Esophagus (tissue), 2 donors: ENCODE data around the gene TCAP. TPM values are rescaled to one million over a fixed set of nuclear protein-coding genes. Genes with fewer than 3 reads are reported as not detected.

Experiments used
- H3K27ac ChIP-seq, 2 donors: one replicate each; pipeline ENCODE4 v1.5.1; 2013; ENCODE audit warnings: low read depth in 2 of 2, mild to moderate bottlenecking in 2 of 2, inconsistent platforms in 1 of 2, low read length in 1 of 2, moderate library complexity in 1 of 2
- H3K27me3 ChIP-seq, 2 donors: one replicate each; pipeline ENCODE4 v1.6.1; 2013; ENCODE audit warnings: low read length in 2 of 2, control low read depth in 1 of 2, mild to moderate bottlenecking in 1 of 2; ENCODE audit not compliant: insufficient read depth in 2 of 2, control insufficient read depth in 1 of 2
- H3K36me3 ChIP-seq, 2 donors: one replicate each; pipeline ENCODE4 v1.6.1; 2013; ENCODE audit warnings: low read length in 1 of 2; ENCODE audit not compliant: control insufficient read depth in 2 of 2, insufficient read depth in 2 of 2
- H3K4me1 ChIP-seq, 2 donors: one replicate each; pipeline ENCODE4 v1.6.1; 2013; ENCODE audit warnings: low read length in 1 of 2; ENCODE audit not compliant: control insufficient read depth in 2 of 2, insufficient read depth in 2 of 2
- H3K4me3 ChIP-seq, 2 donors: one replicate each; pipeline ENCODE4 v1.5.1; 2013; ENCODE audit warnings: low read length in 2 of 2, mild to moderate bottlenecking in 2 of 2, low read depth in 1 of 2, moderate library complexity in 1 of 2
- H3K9me3 ChIP-seq, 2 donors: one replicate each; pipeline ENCODE4 v1.6.1; 2013; ENCODE audit warnings: mild to moderate bottlenecking in 2 of 2, low read depth in 1 of 2, low read length in 1 of 2, moderate library complexity in 1 of 2; ENCODE audit not compliant: control insufficient read depth in 2 of 2, insufficient read depth in 1 of 2
- WGBS, 2 donors: extraction: QIAGEN DNeasy Blood & Tissue Kit; methylation state at CpG; one replicate each; pipeline ENCODE4 v1.1.7; 2013; 5-methylcytosine and 5-hydroxymethylcytosine counted together
- polyA plus RNA-seq, 2 donors: library from polyadenylated mRNA; stranded (reverse); fragments of 200-250 nt; gene quantifications; one replicate each; pipeline ENCODE4 v1.2.3, GENCODE V29; 2013
- donor health status: healthy with polysubstance abuse.
- donor health status: Bipolar disorder and iron deficiency.

TCAP gene
- polyA plus RNA-seq, 2 donors: 0.78 to 0.88 TPM

DNA sequence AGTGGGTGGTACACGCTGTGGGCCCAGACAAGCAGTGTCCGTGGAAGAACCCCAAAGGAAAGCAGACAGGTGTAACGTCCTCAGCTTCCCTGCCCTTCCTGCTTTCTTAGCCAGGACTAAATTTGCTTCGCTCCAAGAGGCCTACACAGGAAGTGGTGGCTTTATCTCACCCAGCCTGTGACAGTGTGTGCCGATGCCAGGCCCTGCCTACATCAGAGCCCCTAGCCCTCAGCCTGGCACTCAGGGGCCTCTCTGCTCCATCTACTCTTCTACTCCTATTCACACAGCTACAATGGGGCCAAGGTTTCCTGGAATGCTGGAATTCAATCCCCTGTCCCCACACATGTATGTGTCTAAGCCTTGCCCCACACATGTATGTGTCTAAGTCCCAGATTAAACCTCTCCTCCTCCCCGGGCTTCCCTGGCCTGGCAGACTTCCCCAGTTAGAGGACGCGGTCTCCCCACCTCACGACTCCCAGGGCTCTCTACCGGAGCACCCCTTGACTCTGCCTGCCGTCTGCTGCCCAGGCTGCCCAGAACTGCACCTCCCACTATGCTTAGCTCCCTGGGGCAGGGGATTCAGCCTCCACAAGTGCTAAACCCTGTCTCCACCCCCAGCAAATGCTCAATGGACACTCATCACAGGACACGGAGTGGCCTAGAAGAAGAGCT lies 14.5 kb downstream of the TCAP start:
- Histone ChIP-seq H3K27me3 (no peaks in the 10 kb centered on the region), H3K9me3 (no peaks in the 10 kb centered on the region), H3K27ac (peak overlapping the region in 1 of 2 donors; percentile 39), H3K4me3 (no peak overlapping the region), H3K36me3 (peaks cover 7 to 11% of the 10 kb centered on the region in 2 donors), H3K4me1 (peaks cover 5 to 30% of the 10 kb centered on the region in 2 donors)
- 74 to 75% methylated on average over 12 of the region's 12 CpGs for WGBS, 2 donors

DNA sequence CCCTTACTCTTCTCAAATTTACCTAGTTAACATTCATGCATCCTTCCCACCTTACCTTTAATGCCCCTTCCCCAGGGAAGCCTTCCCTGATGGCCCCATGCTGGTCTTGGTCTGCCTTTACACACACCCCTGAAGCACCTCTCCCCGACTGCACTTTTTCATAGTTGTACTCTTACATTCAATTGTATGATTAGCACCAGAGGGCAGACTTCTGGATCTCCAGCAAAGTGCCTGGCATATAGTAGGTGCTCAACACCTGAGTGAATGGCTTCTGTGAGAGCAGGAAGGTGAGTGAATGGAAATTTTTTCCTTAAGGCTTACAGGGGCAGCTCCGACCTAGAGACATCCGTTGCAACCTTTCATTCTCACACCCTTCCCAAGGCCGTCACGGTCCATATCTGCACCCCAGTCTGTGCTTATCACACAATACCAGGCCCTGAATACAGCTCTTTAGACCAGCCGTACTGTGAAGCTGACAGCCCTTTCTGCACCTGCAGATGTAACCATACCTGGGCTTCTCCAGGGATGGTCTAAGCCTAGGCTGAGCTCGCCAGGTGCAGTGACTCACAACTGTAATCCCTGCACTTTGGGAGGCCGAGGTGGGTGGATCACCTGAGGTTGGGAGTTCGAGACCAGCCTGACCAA lies 18.3 kb downstream of the TCAP start:
- Histone ChIP-seq H3K27me3 (no peaks in the 10 kb centered on the region), H3K4me3 (no peak overlapping the region), H3K4me1 (peaks cover 0 to 10% of the 10 kb centered on the region in 2 donors), H3K36me3 (peaks cover 7% of the 10 kb centered on the region in 2 donors), H3K9me3 (no peaks in the 10 kb centered on the region), H3K27ac (peak overlapping the region in 1 of 2 donors; percentile 29)
- 73 to 87% methylated on average over 9 of the region's 9 CpGs for WGBS, 2 donors

DNA sequence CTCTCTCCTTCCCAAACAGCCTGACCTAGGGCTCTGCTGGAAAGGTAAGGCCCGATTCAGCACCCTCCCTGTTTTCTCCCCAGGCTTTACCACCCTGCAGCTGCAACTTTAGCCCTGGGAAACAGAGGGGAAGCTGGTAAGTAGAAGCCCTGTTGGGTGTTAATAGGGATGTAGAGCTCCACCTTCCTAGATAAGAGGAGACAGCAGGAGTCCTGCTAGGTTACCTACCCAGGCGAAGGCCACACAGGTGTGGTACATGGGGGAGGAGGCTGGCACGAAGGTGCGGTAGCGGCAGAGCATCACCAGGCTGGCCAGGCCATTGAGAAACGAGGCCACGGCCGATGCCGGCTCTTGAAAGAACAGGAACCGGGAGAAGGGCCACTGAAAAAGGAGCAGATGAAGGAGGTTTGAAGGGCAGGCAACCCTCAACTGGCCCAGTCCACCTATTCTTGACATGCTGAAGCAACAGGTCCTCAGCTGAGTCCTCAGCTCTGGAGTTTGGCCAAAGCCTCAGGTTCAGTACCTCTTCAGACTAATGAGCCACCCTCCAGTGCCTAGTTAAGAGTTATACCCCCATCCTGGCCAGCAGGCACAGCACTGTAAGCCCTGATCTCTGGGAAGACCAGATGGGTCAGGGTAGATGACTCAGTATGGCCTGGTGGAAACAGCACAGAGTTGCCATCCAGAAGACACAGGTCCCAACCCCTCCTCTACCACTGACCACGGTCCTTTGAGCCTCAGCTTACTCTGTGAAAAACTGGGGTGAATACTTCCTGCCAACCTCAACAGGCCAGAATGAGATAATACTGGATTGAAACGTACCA lies 19.4 kb downstream of the TCAP start:
- H3K4me1 ChIP-seq: peaks cover 0 to 15% of the 10 kb centered on the region in 2 donors
- WGBS, 2 donors: 82 to 87% methylated on average over 12 of the region's 12 CpGs
- H3K27me3 ChIP-seq: no peaks in the 10 kb centered on the region
- H3K27ac ChIP-seq: peak overlapping the region; percentile 48 to 74
- H3K9me3 ChIP-seq: no peaks in the 10 kb centered on the region
- H3K4me3 ChIP-seq: no peak overlapping the region
- peaks cover 6 to 7% of the 10 kb centered on the region in 2 donors for H3K36me3 ChIP-seq

DNA sequence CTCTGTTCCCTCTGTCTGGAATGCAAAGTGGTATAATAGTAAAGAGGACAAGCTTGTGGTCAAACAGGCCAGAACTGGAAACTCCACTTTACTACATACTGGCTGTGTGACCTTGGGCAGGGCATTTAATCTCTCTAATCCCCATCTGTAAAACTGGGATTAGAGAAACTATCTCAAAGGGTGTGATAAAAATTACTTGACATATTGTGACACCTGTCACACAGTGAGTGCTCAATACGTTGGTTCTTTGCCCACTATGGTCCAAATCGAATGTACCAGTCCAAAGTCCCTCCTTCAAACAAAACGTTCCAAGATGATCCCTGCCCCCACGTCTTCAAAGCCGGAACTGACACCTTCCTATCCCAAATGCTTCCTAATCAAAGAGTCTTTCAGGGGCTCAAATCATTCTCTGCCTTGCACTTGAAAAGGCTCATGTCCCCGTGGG lies 22.0 kb downstream of the TCAP start:
- 35 to 50% methylated on average over 6 of the region's 6 CpGs for WGBS, 2 donors
- peak overlapping the region; percentile 21 to 53 for H3K4me3 ChIP-seq

DNA sequence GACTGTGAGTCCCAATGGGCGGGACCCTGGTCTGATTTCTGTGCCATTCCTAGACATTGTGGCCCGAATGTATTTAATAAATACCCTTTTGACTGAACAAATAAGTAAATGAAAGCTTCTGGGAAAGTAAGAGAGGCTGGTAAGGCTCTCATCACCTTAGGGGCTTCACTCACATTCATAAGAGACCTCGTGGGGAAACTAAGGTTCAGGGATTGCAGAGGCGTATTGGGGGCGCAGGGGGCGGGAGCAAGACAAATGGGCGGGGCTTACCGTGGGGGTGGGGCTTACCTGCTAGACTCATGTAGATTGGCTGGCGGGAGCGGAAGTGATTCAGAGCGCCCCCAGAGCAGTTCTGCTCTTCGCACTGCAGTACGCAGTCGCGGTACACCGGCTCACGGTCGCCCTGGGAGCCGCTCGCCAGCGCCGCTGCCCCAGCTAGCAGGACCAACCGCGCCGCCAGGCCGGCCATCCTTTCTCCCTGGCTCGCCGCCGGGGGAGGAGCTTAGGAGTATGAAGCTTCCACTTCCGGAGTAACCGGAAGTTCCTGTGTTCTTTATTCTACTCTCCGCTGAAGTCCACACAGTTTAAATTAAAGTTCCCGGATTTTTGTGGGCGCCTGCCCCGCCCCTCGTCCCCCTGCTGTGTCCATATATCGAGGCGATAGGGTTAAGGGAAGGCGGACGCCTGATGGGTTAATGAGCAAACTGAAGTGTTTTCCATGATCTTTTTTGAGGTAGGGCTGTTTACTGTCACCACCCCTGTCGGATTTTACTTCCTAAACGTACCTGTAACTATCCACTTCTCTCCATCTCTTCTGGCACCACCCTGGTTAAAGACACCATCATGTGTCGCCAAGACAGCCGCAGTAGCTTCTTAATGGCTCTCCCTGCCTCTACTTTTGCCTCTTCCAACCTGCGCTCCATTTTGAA lies 22.7 kb downstream of the TCAP start, which contains the start of gene PGAP3:
TSS of gene PGAP3 (minus strand) at position 512 of the 929 bp plus-strand sequence. CDS start at position 469, 43 bp downstream.
- Histone ChIP-seq H3K27me3 (no peaks in the 10 kb centered on the region), H3K36me3 (peaks cover 6 to 7% of the 10 kb centered on the region in 2 donors), H3K9me3 (no peaks in the 10 kb centered on the region), H3K4me3 (peak within 1 kb of the TSS; percentile 53 to 82), H3K27ac (peak within 1 kb of the TSS; percentile 90 to 98), H3K4me1 (peaks cover 0 to 12% of the 10 kb centered on the region in 2 donors)
- 3% methylated on average over 45 of the region's 45 CpGs for WGBS, 2 donors

More for the DNA sequence above, 22.0 kb downstream of the TCAP start:
- H3K4me1 ChIP-seq: peaks cover 0 to 12% of the 10 kb centered on the region in 2 donors
- no peaks in the 10 kb centered on the region for H3K9me3 ChIP-seq
- H3K36me3 ChIP-seq: peaks cover 6 to 7% of the 10 kb centered on the region in 2 donors
- H3K27me3 ChIP-seq: no peaks in the 10 kb centered on the region
- H3K27ac ChIP-seq: peak overlapping the region; percentile 90 to 98

DNA sequence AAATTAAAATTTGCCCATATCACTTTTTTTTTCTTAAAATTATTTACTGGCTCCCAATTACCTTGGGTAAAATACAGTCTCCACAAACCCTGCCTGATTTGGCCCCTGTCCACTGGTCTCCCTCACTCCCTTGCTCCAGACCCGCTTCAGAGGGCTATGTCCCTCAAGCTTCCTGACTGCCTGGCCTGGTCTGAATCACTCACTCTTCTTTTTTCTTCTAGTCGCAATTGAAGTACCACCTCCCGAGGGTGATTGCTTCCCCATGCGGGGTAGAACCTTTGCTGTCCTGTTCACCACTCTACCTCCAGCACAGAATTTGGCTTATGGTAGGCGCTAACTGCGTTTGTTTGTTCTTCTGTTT lies 23.3 kb downstream of the TCAP start:
- no peaks in the 10 kb centered on the region for H3K9me3 ChIP-seq
- peaks cover 0 to 11% of the 10 kb centered on the region in 2 donors for H3K4me1 ChIP-seq
- peak overlapping the region; percentile 90 to 98 for H3K27ac ChIP-seq
- 18 to 22% methylated on average over 6 of the region's 6 CpGs for WGBS, 2 donors
- H3K27me3 ChIP-seq: no peaks in the 10 kb centered on the region
- peaks cover 6% of the 10 kb centered on the region in 2 donors for H3K36me3 ChIP-seq
- H3K4me3 ChIP-seq: peak overlapping the region; percentile 53 to 82

DNA sequence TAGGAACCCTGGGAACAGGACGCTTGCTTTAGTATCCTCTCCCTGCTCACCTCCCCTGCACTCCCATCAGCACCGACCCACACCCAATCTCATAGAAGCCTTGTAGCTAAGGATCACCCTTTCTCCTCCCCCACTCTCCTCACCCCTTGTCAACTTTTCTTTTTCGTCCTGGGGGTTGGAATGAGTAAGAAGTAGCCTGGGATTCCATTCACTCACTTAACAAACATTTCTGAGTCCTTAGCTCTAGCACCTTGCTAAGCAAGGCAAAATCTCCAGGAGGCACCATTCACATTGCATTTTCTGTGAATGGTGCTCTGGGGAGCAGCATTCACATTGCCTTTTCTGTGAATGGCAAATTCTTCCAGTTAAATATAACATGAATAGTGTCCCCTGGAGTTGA lies 23.8 kb downstream of the TCAP start:
- peak overlapping the region; percentile 90 to 98 for H3K27ac ChIP-seq

DNA sequence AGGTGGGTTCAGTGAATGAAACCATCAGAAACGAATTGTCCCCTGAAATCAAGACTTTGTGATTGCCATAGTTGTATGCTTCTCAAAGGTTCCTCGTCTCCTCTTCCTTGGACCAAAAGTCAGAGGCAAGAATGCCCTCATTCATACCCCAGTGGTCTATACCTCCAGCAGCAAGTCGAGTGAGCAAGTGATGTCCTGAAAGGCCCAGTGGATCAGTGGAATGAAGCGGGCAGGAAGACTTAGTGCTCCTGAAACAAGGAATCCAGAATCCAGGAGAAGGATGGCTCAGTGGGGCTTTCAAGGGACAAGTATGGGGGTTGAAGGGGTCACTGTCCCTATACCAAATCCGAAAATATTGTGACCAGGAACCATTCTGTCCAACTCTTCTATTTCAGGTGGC lies 29.4 kb downstream of the TCAP start:
- Histone ChIP-seq H3K27ac (no peak overlapping the region), H3K4me3 (no peak overlapping the region), H3K9me3 (no peaks in the 10 kb centered on the region), H3K27me3 (no peaks in the 10 kb centered on the region), H3K4me1 (no peaks in the 10 kb centered on the region), H3K36me3 (no peaks in the 10 kb centered on the region)
- WGBS, 2 donors: 88 to 89% methylated on average over 5 of the region's 5 CpGs

More for the DNA sequence above, 23.8 kb downstream of the TCAP start:
- Histone ChIP-seq H3K4me3 (no peak overlapping the region), H3K9me3 (no peaks in the 10 kb centered on the region), H3K36me3 (peaks cover 4 to 6% of the 10 kb centered on the region in 2 donors), H3K4me1 (peaks cover 0 to 9% of the 10 kb centered on the region in 2 donors), H3K27me3 (no peaks in the 10 kb centered on the region)
- 48 to 55% methylated on average over 3 of the region's 3 CpGs for WGBS, 2 donors
